Lower lobe of right lung (tissue), 2 donors: Measurements from ENCODE around the gene STARD4. TPM values are rescaled to one million over a fixed set of nuclear protein-coding genes. Genes with fewer than 3 reads are reported as not detected.

Experiments
- ATAC-seq, 2 donors: fragments of 200-7000 bp; cut with Tn5 transposase; one replicate each; pipeline ENCODE4 v1.9.1; 2020 to 2022; ENCODE audit warnings: mild to moderate bottlenecking in 2 of 2, moderate library complexity in 2 of 2
- DNase-seq: peaks from one replicate; pipeline ENCODE4 v3.0.0-alpha.2; 2020
- H3K27ac ChIP-seq: fragments of 200-600 bp; one replicate; pipeline ENCODE4 v1.8.0; 2022
- H3K27me3 ChIP-seq: fragments of 200-600 bp; one replicate; pipeline ENCODE4 v1.8.0; 2022; ENCODE audit warnings: low read depth
- H3K36me3 ChIP-seq: fragments of 200-600 bp; one replicate; pipeline ENCODE4 v1.8.0; 2022; ENCODE audit warnings: mild to moderate bottlenecking
- H3K4me1 ChIP-seq: fragments of 200-600 bp; one replicate; pipeline ENCODE4 v1.8.0; 2022
- H3K4me3 ChIP-seq: fragments of 200-600 bp; one replicate; pipeline ENCODE4 v1.8.0; 2022; ENCODE audit warnings: mild to moderate bottlenecking
- H3K9me3 ChIP-seq: fragments of 200-600 bp; one replicate; pipeline ENCODE4 v1.8.0; 2022
- intact Hi-C: fragments of 100-400 bp; cut with DNase I; formaldehyde crosslinking; loops from one replicate; pipeline ENCODE4 v1.11.0; 2022
- total RNA-seq: library from RNA; stranded (reverse); fragmentation: NEBNext Ultra II Directional; extraction: Animal tissue kit (Norgen Biotek cat#: 25700); gene quantifications from one replicate; pipeline ENCODE4 v1.2.1, GENCODE V29; 2021
- TF ChIP-seq, protein P1 (sequence below): fragments of 200-600 bp; IDR thresholded peaks from one replicate; pipeline ENCODE4 v1.8.0; 2022; ENCODE audit warnings: antibody characterized with exemption, mild to moderate bottlenecking
- donor health status: DM: no; HTN: yes; CAD: no; lungs with severe emphysema.

Gene STARD4
- total RNA-seq, 1 donor from 2014 or later: 40.2 TPM

DNA sequence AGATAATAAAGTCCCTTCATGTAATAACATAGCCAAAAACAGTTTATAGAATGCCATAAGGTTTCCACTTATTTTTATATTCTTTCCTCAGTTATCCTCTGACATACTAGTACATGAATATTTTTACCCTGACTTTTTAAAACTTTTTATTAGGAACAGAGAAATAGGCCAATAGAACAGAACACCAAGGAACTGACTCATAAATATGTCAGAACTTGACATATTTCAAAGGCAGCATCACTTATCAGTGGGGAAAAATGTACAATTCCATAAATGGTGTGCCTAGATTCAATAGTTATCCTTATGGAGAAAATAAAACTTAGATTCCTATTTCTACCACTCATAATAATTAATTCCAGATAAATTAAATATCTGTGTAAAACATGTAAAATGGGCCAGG lies 9.4 kb downstream of the STARD4 start:
- Histone ChIP-seq H3K4me3 (no peak overlapping the region), H3K27me3 (no peaks in the 10 kb centered on the region), H3K27ac (no peak overlapping the region), H3K9me3 (no peaks in the 10 kb centered on the region), H3K4me1 (peaks cover 6% of the 10 kb centered on the region), H3K36me3 (peaks cover 25% of the 10 kb centered on the region)
- DNase-seq (no peak), ATAC-seq (no peak)
- intact Hi-C loops: no loop called here
- TF ChIP-seq, protein P1, sequence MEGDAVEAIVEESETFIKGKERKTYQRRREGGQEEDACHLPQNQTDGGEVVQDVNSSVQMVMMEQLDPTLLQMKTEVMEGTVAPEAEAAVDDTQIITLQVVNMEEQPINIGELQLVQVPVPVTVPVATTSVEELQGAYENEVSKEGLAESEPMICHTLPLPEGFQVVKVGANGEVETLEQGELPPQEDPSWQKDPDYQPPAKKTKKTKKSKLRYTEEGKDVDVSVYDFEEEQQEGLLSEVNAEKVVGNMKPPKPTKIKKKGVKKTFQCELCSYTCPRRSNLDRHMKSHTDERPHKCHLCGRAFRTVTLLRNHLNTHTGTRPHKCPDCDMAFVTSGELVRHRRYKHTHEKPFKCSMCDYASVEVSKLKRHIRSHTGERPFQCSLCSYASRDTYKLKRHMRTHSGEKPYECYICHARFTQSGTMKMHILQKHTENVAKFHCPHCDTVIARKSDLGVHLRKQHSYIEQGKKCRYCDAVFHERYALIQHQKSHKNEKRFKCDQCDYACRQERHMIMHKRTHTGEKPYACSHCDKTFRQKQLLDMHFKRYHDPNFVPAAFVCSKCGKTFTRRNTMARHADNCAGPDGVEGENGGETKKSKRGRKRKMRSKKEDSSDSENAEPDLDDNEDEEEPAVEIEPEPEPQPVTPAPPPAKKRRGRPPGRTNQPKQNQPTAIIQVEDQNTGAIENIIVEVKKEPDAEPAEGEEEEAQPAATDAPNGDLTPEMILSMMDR: no peak

DNA sequence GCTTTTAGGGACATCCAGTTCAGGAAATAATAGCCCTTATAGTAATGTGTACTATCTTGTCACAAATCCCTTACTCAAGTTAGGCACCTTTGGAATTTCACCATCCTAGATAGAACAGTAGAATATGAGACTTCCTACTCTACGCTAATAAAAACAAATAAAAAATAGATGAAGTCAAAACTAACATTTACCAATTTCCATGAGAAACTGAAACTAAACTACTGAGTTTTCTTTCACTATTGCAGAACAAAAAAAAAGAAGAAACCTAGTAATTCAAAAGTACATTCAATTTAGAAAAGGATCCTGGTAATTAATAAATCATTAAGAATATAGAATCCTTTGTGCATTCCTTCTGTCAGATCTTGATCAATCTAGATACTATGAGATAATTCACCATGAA lies 14.0 kb downstream of the STARD4 start:
- ATAC-seq (no peak), DNase-seq (no peak)
- Histone ChIP-seq H3K4me3 (no peak overlapping the region), H3K9me3 (no peaks in the 10 kb centered on the region), H3K36me3 (peaks cover 35% of the 10 kb centered on the region), H3K4me1 (peaks cover 6% of the 10 kb centered on the region), H3K27ac (no peak overlapping the region), H3K27me3 (no peaks in the 10 kb centered on the region)
- TF ChIP-seq, protein P1: no peak
- intact Hi-C loops: no loop called here

DNA sequence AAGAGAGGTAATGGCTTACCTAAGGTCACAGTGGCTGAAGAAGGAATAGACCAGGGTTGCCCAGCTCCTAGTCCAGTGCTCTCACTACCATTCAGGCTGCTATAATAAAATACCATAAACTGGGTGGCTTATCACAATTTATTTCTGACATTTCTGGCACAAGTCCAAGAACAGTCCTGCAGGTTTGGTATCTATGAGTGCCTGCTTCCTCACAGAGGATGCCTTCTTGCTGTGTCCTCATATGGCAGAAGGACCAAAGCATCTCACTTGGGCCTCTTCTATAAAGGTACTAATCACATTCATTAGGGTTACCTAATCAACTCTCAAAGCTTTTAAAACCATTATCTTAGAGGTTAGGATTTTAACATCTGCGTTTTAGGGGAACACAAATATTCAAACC lies 17.2 kb downstream of the STARD4 start:
- TF ChIP-seq, protein P1: no peak
- no peak for ATAC-seq
- H3K9me3 ChIP-seq: no peaks in the 10 kb centered on the region

DNA sequence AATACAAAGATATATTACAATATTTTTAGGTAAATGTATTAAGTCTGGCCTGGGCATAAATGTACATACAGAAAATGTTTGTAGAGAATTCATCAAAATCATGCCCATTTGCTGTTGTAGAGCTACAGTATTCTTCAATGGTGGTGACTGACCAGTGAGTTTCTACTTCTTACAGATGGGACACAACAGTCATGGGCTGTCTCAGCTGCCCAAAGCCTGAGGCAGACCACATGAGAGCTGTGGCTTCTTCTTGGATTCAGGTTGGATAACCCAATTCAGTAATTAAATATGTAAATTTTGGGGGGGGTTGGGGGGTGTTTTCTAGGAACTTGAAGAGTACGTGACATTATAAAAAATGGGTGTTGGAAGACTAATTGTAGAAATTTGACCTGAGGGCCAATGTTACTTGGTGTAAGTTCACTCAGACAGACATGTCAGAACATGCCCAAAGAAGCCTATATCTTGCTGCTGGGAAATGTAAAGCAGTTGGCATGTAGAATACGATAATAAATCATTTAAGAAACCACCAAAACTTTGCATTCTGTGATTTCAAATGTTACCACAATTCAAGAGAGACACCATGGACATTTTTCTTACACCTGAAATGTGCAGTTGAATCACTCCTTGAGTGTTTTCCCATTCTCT lies 17.9 kb downstream of the STARD4 start:
- intact Hi-C loops: no loop called here
- H3K27me3 ChIP-seq: no peaks in the 10 kb centered on the region
- H3K36me3 ChIP-seq: peaks cover 22% of the 10 kb centered on the region
- peaks cover 6% of the 10 kb centered on the region for H3K4me1 ChIP-seq
- H3K4me3 ChIP-seq: no peak overlapping the region
- DNase-seq (no peak), ATAC-seq (no peak)
- no peak overlapping the region for H3K27ac ChIP-seq
- no peaks in the 10 kb centered on the region for H3K9me3 ChIP-seq
- TF ChIP-seq, protein P1: no peak

More for the DNA sequence above, 17.2 kb downstream of the STARD4 start:
- peaks cover 29% of the 10 kb centered on the region for H3K36me3 ChIP-seq
- H3K4me3 ChIP-seq: no peak overlapping the region
- no peak for DNase-seq
- no peak overlapping the region for H3K27ac ChIP-seq
- H3K27me3 ChIP-seq: no peaks in the 10 kb centered on the region
- intact Hi-C loops: no loop called here
- H3K4me1 ChIP-seq: peaks cover 6% of the 10 kb centered on the region

DNA sequence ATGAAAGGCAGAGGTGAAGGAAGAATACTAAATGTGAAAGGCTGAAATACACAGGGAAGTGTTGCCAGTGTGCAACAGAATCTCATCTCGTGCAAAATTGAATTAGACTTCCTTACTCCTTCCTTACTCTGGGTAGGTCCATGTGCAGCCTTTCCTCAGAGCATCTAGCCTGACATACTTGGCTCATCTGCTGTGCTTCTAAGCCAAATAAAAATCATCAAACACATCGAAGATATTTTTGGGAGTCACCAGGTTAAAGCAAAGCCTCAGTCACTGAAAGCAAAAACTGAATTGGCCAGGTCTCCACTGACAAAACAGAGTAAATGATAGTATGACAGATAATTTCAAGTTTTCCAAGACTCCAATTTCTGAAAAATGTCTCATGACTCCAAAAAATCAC lies 19.3 kb downstream of the STARD4 start:
- Histone ChIP-seq H3K27me3 (no peaks in the 10 kb centered on the region), H3K36me3 (peaks cover 10% of the 10 kb centered on the region), H3K27ac (no peak overlapping the region), H3K4me1 (no peaks in the 10 kb centered on the region), H3K9me3 (no peaks in the 10 kb centered on the region), H3K4me3 (no peak overlapping the region)
- intact Hi-C loops: no loop called here
- TF ChIP-seq, protein P1: no peak
- DNase-seq (no peak), ATAC-seq (no peak)
